K562 (cell line): ENCODE measurements around the gene THAP6. TPM values are rescaled to one million over a fixed set of nuclear protein-coding genes. Genes with fewer than 3 reads are reported as not detected.

Source experiments
- ATAC-seq: fragments of 200-7000 bp; cut with Tn5 transposase; 3 replicates; pipeline ENCODE4 v1.9.1; 2020; ENCODE audit warnings: moderate library complexity
- BruUV-seq: library from RNA; stranded (reverse); fragments of 400-500 nt; replicated peaks from 2 replicates; lab custom pipeline; 2021; lab: Mats Ljungman, UMichigan
- CTCF ChIA-PET: fragments of 300-600 bp; formaldehyde crosslinking; extraction: SDS; loops from one replicate; lab custom pipeline; 2021; ENCODE audit warnings: low intra/inter-chr PET ratio; lab: Yijun Ruan, JAX
- POLR2A ChIA-PET: fragments of 300-600, 350-650 bp; sonication (Branson Sonifier 250); formaldehyde crosslinking; extraction: SDS; loops from one replicate; lab custom pipeline; 2021; ENCODE audit warnings: antibody characterized with exemption, inconsistent platforms; lab: Yijun Ruan, JAX
- DNase-seq, 4 experiments: peaks; one replicate each; pipeline versions ENCODE4 v3.0.0 to v3.0.0-alpha.2; 2011 to 2018; ENCODE audit warnings: low spot score in 3 of 4, mixed read lengths in 3 of 4; ENCODE audit errors: extremely low read depth in 1 of 4
- FAIRE-seq: peaks from 2 replicates; lab custom pipeline; 2011; peaks lifted over from hg19 to GRCh38; lab: Jason Lieb, UNC
- H2AFZ ChIP-seq: 2 replicates; pipeline ENCODE4 v1.6.0; 2011; ENCODE audit warnings: low read depth, low read length, control low read depth, inconsistent platforms
- H3K27ac ChIP-seq: fragments of 200-600 bp; 3 replicates; pipeline ENCODE4 v1.8.0; 2011; ENCODE audit warnings: low read depth, mild to moderate bottlenecking, control low read depth, inconsistent platforms, low read length, moderate library complexity, mixed read lengths; ENCODE audit errors: extremely low read depth
- H3K27me3 ChIP-seq, 2 experiments: fragments of 300-600 bp in 1 of 2; 2 replicates in 1 of 2; 3 replicates in 1 of 2; pipeline versions ENCODE4 v1.6.0 to v1.8.0; 2011; ENCODE audit warnings: inconsistent platforms in 2 of 2, low read length in 2 of 2, mild to moderate bottlenecking in 1 of 2, mixed read lengths in 1 of 2, moderate library complexity in 1 of 2; ENCODE audit not compliant: control insufficient read depth in 2 of 2, insufficient read depth in 2 of 2
- H3K36me3 ChIP-seq: fragments of 300-600 bp; 3 replicates; pipeline ENCODE4 v1.8.0; 2011; ENCODE audit warnings: mild to moderate bottlenecking, low read length, inconsistent platforms; ENCODE audit not compliant: control insufficient read depth, insufficient read depth
- H3K4me1 ChIP-seq, 2 experiments: fragments of 200-600 bp in 1 of 2; replicated peaks in 1 of 2; 2 replicates in 1 of 2; 3 replicates in 1 of 2; pipeline versions ENCODE4 v1.5.1 to v1.8.0; 2011; ENCODE audit warnings: inconsistent platforms in 2 of 2, low read length in 2 of 2, mild to moderate bottlenecking in 1 of 2, mixed read lengths in 1 of 2, moderate library complexity in 1 of 2; ENCODE audit not compliant: control insufficient read depth in 2 of 2, insufficient read depth in 2 of 2
- H3K4me2 ChIP-seq: 2 replicates; pipeline ENCODE4 v1.6.1; 2011; ENCODE audit warnings: low read length, control low read depth, inconsistent platforms, mixed read lengths; ENCODE audit not compliant: insufficient read depth
- H3K4me3 ChIP-seq: fragments of 200-600 bp; sonication (generic), shearing (Covaris generic); 2 replicates; pipeline ENCODE4 v1.5.1; 2016; ENCODE audit warnings: control low read depth, inconsistent platforms
- H3K79me2 ChIP-seq: fragments of 200-600 bp; 3 replicates; pipeline ENCODE4 v1.8.0; 2011; ENCODE audit warnings: low read length, inconsistent platforms; ENCODE audit not compliant: control insufficient read depth, insufficient read depth
- H3K9ac ChIP-seq, 2 experiments: 2 replicates each; pipeline versions ENCODE4 v1.6.0 to v1.6.1; 2011; ENCODE audit warnings: low read depth in 2 of 2, low read length in 2 of 2, control low read depth in 1 of 2, inconsistent platforms in 1 of 2, mild to moderate bottlenecking in 1 of 2, mixed read lengths in 1 of 2; ENCODE audit not compliant: insufficient read depth in 1 of 2
- H3K9me1 ChIP-seq: one replicate; pipeline ENCODE4 v1.6.0; 2011; ENCODE audit warnings: inconsistent platforms, mild to moderate bottlenecking, low read length, moderate library complexity; ENCODE audit not compliant: control insufficient read depth, insufficient read depth
- H3K9me3 ChIP-seq: replicated peaks from 2 replicates; pipeline ENCODE4 v1.5.1; 2011; ENCODE audit warnings: low read depth, low read length, inconsistent platforms; ENCODE audit not compliant: control insufficient read depth, insufficient read depth
- H4K20me1 ChIP-seq: replicated peaks from 2 replicates; pipeline ENCODE4 v1.6.1; 2011; ENCODE audit warnings: low read length, inconsistent platforms, mixed read lengths; ENCODE audit not compliant: control insufficient read depth, insufficient read depth
- ARID2 ChIP-seq: fragments of 450-650 bp; IDR thresholded peaks from 2 replicates; pipeline ENCODE4 v1.6.1; 2017; ENCODE audit warnings: antibody characterized with exemption, mild to moderate bottlenecking
- RBBP5 ChIP-seq: fragments of 200-600 bp; sonication (generic); IDR thresholded peaks from 2 replicates; pipeline ENCODE4 v1.6.1; 2012; ENCODE audit warnings: borderline replicate concordance, mild to moderate bottlenecking, low read length, control low read depth, inconsistent platforms; ENCODE audit not compliant: insufficient read depth, poor library complexity, severe bottlenecking
- RHOXF2B ChIP-seq: fragments of 250-450 bp; sonication (Bioruptor Pico); conservative IDR thresholded peaks from 2 replicates; pipeline ENCODE4 v1.5.1; 2021
- TCF7L2 ChIP-seq: fragments of 150-350 bp; IDR thresholded peaks from 2 replicates; pipeline ENCODE4 v1.6.1; 2016; ENCODE audit warnings: low read depth, mild to moderate bottlenecking, low read length, moderate library complexity
- TRIM28 ChIP-seq: fragments of 450-650 bp; IDR thresholded peaks from 2 replicates; pipeline ENCODE4 v1.6.1; 2017
- ZBED1 ChIP-seq: IDR thresholded peaks from 2 replicates; pipeline ENCODE4 v1.6.1; 2014
- WGBS: fragments of 100-300 bp; shearing (Covaris generic); methylation state at CpG from one replicate; pipeline ENCODE4 v1.1.6; 2016; ENCODE audit warnings: low coverage, mixed read lengths; ENCODE audit not compliant: insufficient coverage; ENCODE audit errors: missing lambda C conversion rate; 5-methylcytosine and 5-hydroxymethylcytosine counted together
- in situ Hi-C: fragments of 300-500 bp; cut with MboI; formaldehyde crosslinking; loops from 4 replicates; pipeline ENCODE4 v1.15.0; 2018; ENCODE audit warnings: inconsistent platforms, mixed read lengths
- intact Hi-C: fragments of 100-400 bp; cut with micrococcal nuclease; formaldehyde crosslinking; loops from 2 replicates; pipeline ENCODE4 v1.14.2; 2022
- polyA plus RNA-seq, 8 experiments: library from polyadenylated mRNA; depleted of rRNA in 4 of 8; stranded (reverse) in 5 of 8; unstranded in 3 of 8; fragments of >200 nt; fragmentation: Nextera tagmentation in 2 of 8; fragmentation: Illumina TruSeq in 1 of 8; extraction: Ambion mirVana in 2 of 8; extraction: Trizol in 1 of 8; gene quantifications; 2 replicates each; pipeline versions ENCODE4 v1.2.1 to v1.2.3, GENCODE V29; 2011 to 2014; ENCODE audit warnings: inconsistent platforms in 1 of 8, missing spikeins in 1 of 8
- total RNA-seq, 7 experiments: library from RNA; depleted of rRNA in 6 of 7; stranded (reverse); fragments of >200 nt in 6 of 7; fragmentation: Illumina TruSeq in 2 of 7; extraction: Trizol in 2 of 7; gene quantifications; 2 replicates each; pipeline versions ENCODE4 v1.2.1 to v1.2.3, GENCODE V29; 2011 to 2021; ENCODE audit warnings: low replicate concordance in 1 of 7
- TF ChIP-seq, protein P1 (sequence below), 2 experiments: fragments of 450-650 bp; IDR thresholded peaks; 2 replicates each; pipeline ENCODE4 v1.6.1; 2016; ENCODE audit warnings: mild to moderate bottlenecking in 2 of 2, borderline replicate concordance in 1 of 2, low read depth in 1 of 2, moderate library complexity in 1 of 2
- TF ChIP-seq, protein P2 (sequence below): fragments of 450-650 bp; IDR thresholded peaks from 2 replicates; pipeline ENCODE4 v1.6.1; 2016; ENCODE audit warnings: low read depth, mild to moderate bottlenecking, moderate library complexity
- TF ChIP-seq, protein P3 (sequence below): IDR thresholded peaks from 2 replicates; pipeline ENCODE4 v1.6.1; 2011; ENCODE audit warnings: borderline replicate concordance, low read depth, mild to moderate bottlenecking, moderate library complexity, low read length; ENCODE audit not compliant: insufficient read depth, poor library complexity, severe bottlenecking
- TF ChIP-seq, protein P4 (sequence below): conservative IDR thresholded peaks from 2 replicates; pipeline ENCODE4 v1.6.1; 2011; ENCODE audit warnings: low read depth, mild to moderate bottlenecking, low read length; ENCODE audit not compliant: control insufficient read depth

The THAP6 gene
- total and polyA plus RNA-seq, 9 of the 15 experiments (the other 6 are each of a cell fraction or from before 2014, with no cell fraction given) = 8.9 to 30.4 (median 17.3) TPM

DNA sequence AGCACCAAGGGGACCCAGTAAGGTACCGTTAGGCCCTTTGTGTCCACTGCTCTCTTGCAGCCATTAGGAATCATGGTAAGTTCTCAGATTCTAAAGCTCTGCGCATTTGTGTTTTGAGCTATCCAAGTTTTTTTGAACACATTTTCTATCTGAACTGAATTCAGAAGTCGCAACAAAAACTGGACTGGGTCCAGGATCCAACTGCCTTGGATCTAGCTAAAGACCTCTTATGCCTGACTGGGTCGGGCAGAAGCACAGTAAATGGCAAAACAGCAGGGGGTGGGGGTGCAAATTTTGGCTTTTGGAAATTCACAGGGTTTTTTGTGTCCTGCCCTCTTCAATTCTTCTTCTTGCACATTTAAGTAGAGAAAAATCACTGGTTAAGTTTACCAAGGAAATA lies 30.1 kb upstream of the THAP6 start:
- BruUV-seq = no TSS peak
- H3K9me1 ChIP-seq = no peaks in the 10 kb centered on the region
- H2AFZ ChIP-seq = no peak overlapping the region
- H3K4me1 ChIP-seq = no peaks in the 10 kb centered on the region
- no peak for FAIRE-seq
- in situ Hi-C loops (no loop called here), intact Hi-C loops (no loop called here)
- ChIA-PET POLR2A (interaction anchor here (0.9 to 1.2 kb wide), 2 partner anchors 14 to 29 kb away, joined by 3 to 4 read pairs; no protein-coding TSS in a partner anchor), CTCF (interaction anchor here (0.6 kb wide), 1 partner anchor 1164 kb away, joined by 4 read pairs; no protein-coding TSS in a partner anchor)
- H4K20me1 ChIP-seq = no peaks in the 10 kb centered on the region
- H3K36me3 ChIP-seq = peaks cover 71% of the 10 kb centered on the region
- H3K4me3 ChIP-seq = no peak overlapping the region
- no peak for ATAC-seq
- H3K9me3 ChIP-seq = no peaks in the 10 kb centered on the region
- no peak overlapping the region for H3K27ac ChIP-seq
- H3K79me2 ChIP-seq = no peaks in the 10 kb centered on the region
- H3K4me2 ChIP-seq = no peak overlapping the region
- no peaks in the 10 kb centered on the region for H3K27me3 ChIP-seq
- DNase-seq = no peak
- H3K9ac ChIP-seq = no peak overlapping the region
- 96% methylated on average over 4 of the region's 4 CpGs for WGBS
- TF ChIP-seq TRIM28 (no peak), RHOXF2B (no peak), ZBED1 (no peak), RBBP5 (no peak), TCF7L2 (no peak), ARID2 (no peak)
- TF ChIP-seq, protein P1, sequence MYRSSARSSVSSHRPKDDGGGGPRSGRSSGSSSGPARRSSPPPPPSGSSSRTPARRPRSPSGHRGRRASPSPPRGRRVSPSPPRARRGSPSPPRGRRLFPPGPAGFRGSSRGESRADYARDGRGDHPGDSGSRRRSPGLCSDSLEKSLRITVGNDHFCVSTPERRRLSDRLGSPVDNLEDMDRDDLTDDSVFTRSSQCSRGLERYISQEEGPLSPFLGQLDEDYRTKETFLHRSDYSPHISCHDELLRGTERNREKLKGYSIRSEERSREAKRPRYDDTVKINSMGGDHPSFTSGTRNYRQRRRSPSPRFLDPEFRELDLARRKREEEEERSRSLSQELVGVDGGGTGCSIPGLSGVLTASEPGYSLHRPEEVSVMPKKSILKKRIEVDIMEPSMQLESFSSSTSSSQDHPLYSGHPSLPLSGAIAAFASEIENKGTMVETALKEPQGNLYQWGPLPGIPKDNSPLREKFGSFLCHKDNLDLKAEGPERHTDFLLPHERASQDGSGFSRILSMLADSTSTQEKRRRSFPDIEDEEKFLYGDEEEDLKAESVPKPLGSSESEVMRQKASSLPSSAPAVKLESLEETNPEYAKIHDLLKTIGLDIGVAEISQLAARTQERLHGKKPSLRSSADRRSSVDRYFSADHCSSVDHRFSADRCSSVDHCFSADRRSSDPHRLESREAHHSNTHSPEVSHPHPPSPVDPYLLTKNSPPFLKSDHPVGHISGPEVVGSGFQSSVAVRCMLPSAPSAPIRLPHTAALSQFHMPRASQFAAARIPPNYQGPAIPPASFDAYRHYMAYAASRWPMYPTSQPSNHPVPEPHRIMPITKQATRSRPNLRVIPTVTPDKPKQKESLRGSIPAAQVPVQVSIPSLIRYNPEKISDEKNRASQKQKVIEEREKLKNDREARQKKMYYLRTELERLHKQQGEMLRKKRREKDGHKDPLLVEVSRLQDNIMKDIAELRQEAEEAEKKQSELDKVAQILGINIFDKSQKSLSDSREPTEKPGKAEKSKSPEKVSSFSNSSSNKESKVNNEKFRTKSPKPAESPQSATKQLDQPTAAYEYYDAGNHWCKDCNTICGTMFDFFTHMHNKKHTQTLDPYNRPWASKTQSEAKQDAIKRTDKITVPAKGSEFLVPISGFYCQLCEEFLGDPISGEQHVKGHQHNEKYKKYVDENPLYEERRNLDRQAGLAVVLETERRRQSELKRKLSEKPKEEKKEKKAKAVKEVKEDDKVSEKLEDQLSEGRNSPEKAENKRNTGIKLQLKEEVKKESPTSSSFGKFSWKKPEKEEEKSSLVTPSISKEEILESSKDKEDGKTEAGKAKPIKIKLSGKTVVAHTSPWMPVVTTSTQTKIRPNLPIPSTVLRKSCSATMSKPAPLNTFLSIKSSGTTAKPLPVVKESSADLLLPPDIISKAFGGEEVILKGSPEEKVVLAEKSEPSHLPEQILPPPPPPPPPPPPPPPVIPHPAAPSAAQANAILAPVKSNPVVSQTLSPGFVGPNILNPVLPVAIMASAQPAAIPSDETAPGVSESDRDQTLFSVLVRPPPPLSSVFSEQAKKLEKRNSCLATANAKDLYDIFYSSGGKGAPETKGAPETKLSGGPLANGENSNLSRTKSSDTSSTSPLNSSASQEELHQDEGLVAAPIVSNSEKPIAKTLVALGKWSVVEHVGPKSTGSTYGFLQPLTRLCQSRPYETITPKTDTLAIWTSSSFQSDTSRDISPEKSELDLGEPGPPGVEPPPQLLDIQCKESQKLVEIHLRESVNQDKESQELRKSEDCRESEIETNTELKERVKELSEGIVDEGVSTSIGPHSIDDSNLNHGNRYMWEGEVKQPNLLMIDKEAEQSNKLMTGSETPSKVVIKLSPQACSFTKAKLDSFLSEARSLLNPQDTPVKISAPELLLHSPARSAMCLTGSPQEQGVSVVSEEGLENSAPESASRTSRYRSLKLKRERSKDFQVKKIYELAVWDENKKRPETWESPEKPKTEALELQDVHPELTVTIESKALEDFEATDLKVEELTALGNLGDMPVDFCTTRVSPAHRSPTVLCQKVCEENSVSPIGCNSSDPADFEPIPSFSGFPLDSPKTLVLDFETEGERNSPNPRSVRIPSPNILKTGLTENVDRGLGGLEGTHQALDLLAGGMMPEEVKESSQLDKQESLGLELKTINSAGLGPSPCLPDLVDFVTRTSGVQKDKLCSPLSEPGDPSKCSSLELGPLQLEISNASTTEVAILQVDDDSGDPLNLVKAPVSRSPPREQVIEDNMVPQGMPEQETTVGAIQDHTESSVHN (IDR thresholded peaks at IDR 0.05; ENCODE audit: borderline replicate concordance in 1 of 2, low read depth in 1 of 2) = no peak
- TF ChIP-seq, protein P2, sequence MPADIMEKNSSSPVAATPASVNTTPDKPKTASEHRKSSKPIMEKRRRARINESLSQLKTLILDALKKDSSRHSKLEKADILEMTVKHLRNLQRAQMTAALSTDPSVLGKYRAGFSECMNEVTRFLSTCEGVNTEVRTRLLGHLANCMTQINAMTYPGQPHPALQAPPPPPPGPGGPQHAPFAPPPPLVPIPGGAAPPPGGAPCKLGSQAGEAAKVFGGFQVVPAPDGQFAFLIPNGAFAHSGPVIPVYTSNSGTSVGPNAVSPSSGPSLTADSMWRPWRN = no peak
- TF ChIP-seq, protein P3, sequence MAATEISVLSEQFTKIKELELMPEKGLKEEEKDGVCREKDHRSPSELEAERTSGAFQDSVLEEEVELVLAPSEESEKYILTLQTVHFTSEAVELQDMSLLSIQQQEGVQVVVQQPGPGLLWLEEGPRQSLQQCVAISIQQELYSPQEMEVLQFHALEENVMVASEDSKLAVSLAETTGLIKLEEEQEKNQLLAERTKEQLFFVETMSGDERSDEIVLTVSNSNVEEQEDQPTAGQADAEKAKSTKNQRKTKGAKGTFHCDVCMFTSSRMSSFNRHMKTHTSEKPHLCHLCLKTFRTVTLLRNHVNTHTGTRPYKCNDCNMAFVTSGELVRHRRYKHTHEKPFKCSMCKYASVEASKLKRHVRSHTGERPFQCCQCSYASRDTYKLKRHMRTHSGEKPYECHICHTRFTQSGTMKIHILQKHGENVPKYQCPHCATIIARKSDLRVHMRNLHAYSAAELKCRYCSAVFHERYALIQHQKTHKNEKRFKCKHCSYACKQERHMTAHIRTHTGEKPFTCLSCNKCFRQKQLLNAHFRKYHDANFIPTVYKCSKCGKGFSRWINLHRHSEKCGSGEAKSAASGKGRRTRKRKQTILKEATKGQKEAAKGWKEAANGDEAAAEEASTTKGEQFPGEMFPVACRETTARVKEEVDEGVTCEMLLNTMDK = no peak
- TF ChIP-seq, protein P4, sequence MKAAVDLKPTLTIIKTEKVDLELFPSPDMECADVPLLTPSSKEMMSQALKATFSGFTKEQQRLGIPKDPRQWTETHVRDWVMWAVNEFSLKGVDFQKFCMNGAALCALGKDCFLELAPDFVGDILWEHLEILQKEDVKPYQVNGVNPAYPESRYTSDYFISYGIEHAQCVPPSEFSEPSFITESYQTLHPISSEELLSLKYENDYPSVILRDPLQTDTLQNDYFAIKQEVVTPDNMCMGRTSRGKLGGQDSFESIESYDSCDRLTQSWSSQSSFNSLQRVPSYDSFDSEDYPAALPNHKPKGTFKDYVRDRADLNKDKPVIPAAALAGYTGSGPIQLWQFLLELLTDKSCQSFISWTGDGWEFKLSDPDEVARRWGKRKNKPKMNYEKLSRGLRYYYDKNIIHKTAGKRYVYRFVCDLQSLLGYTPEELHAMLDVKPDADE = no peak
